Measurements from ENCODE around the gene PTK6. TPM values are rescaled to one million over a fixed set of nuclear protein-coding genes. Genes with fewer than 3 reads are reported as not detected.
"Not testable (repeated sequence)": the region's sequence is repeated elsewhere in the genome, so short reads cannot be mapped to it uniquely, and the experiment has no call there.

PTK6 gene
- total RNA-seq, 1 experiment from 2014 or later, result 0.40 TPM

GRCh38 chr20:63529861-63530787, 7.1 kb downstream of the PTK6 start:
- no peak for DNase-seq (ENCODE audit: low read depth)

- DNase-seq (ENCODE audit: low read depth), result no peak
These were observed 7.9 kb downstream of the PTK6 start for GRCh38 chr20:63529180-63529860.

- no peak for DNase-seq (ENCODE audit: low read depth)
These were observed 10.0 kb downstream of the PTK6 start for GRCh38 chr20:63527184-63527583.

- DNase-seq (ENCODE audit: low read depth), result no peak
These were observed 11.2 kb downstream of the PTK6 start for GRCh38 chr20:63525971-63526370.

- no peak for DNase-seq (ENCODE audit: low read depth)
These were observed 12.0 kb downstream of the PTK6 start for GRCh38 chr20:63525185-63525584.

GRCh38 chr20:63522981-63523611, 14.1 kb downstream of the PTK6 start:
- no peak for DNase-seq (ENCODE audit: low read depth)

GRCh38 chr20:63522091-63522868, 14.9 kb downstream of the PTK6 start:
- no peak for DNase-seq (ENCODE audit: low read depth)

GRCh38 chr20:63521602-63522001, 15.6 kb downstream of the PTK6 start:
- no peak for DNase-seq (ENCODE audit: low read depth)

GRCh38 chr20:63520934-63521601, 16.1 kb downstream of the PTK6 start:
- peak; percentile 75 for DNase-seq (ENCODE audit: low read depth)

- peak; percentile 74 for DNase-seq (ENCODE audit: low read depth)
These were observed 16.7 kb downstream of the PTK6 start, which contains the start of gene PPDPF for GRCh38 chr20:63520504-63520933. Gene PPDPF (plus strand): TSS chr20:63520765. CDS start chr20:63521309, 544 bp downstream.

- DNase-seq (ENCODE audit: low read depth), result peak; percentile 57
These were observed 17.3 kb downstream of the PTK6 start for GRCh38 chr20:63519668-63520503.

- no peak for DNase-seq (ENCODE audit: low read depth)
These were observed 18.1 kb downstream of the PTK6 start for GRCh38 chr20:63518946-63519667.

GRCh38 chr20:63518351-63518861, 18.8 kb downstream of the PTK6 start:
- no peak for DNase-seq (ENCODE audit: low read depth)

GRCh38 chr20:63517376-63518309, 19.5 kb downstream of the PTK6 start:
- no peak for DNase-seq (ENCODE audit: low read depth)

GRCh38 chr20:63514520-63514919, 22.7 kb downstream of the PTK6 start:
- DNase-seq (ENCODE audit: low read depth), result not testable (repeated sequence)

- DNase-seq (ENCODE audit: low read depth), result no peak
These were observed 24.0 kb downstream of the PTK6 start for GRCh38 chr20:63513207-63513606.

- no peak for DNase-seq (ENCODE audit: low read depth)
These were observed 28.1 kb downstream of the PTK6 start for GRCh38 chr20:63509088-63509564.
